ENCODE data around the gene SLC9C2. TPM values are rescaled to one million over a fixed set of nuclear protein-coding genes. Genes with fewer than 3 reads are reported as not detected.

Gene SLC9C2
- total and polyA plus RNA-seq, 2 donors from 2014 or later, result 0.52 to 0.72 TPM

GRCh38 chr1:173530795-173531693 lies 71.8 kb downstream of the SLC9C2 start:
- TF ChIP-seq, protein P1, sequence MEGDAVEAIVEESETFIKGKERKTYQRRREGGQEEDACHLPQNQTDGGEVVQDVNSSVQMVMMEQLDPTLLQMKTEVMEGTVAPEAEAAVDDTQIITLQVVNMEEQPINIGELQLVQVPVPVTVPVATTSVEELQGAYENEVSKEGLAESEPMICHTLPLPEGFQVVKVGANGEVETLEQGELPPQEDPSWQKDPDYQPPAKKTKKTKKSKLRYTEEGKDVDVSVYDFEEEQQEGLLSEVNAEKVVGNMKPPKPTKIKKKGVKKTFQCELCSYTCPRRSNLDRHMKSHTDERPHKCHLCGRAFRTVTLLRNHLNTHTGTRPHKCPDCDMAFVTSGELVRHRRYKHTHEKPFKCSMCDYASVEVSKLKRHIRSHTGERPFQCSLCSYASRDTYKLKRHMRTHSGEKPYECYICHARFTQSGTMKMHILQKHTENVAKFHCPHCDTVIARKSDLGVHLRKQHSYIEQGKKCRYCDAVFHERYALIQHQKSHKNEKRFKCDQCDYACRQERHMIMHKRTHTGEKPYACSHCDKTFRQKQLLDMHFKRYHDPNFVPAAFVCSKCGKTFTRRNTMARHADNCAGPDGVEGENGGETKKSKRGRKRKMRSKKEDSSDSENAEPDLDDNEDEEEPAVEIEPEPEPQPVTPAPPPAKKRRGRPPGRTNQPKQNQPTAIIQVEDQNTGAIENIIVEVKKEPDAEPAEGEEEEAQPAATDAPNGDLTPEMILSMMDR (IDR thresholded peaks at IDR 0.05; ENCODE audit: borderline replicate concordance, extremely low read depth, insufficient read depth), result no peak
- Histone ChIP-seq H3K27me3 (ENCODE audit: control insufficient read depth, insufficient read depth, low read length) (no peaks in the 10 kb centered on the region), H3K4me1 (ENCODE audit: control insufficient read depth in 2 of 3, insufficient read depth in 2 of 3, low read depth in 1 of 3, low read length in 3 of 3) (peaks cover 0 to 2% (median 0%) of the 10 kb centered on the region in 3 donors), H3K36me3 (ENCODE audit: control insufficient read depth in 2 of 3, insufficient read depth in 3 of 3, low read length in 3 of 3) (no peaks in the 10 kb centered on the region), H3K27ac (ENCODE audit: low read depth in 2 of 2, low read length in 2 of 2) (no peak overlapping the region), H3K4me3 (ENCODE audit: low read length in 3 of 3) (no peak overlapping the region), H3K9ac (ENCODE audit: low read length in 3 of 3) (no peak overlapping the region), H3K9me3 (ENCODE audit: control insufficient read depth in 2 of 3, insufficient read depth in 1 of 3, low read length in 3 of 3) (no peaks in the 10 kb centered on the region)
- DNase-seq (no peak), FAIRE-seq (no peak)
- intact Hi-C loops (cut with DNase I), result no loop called here

DNA sequence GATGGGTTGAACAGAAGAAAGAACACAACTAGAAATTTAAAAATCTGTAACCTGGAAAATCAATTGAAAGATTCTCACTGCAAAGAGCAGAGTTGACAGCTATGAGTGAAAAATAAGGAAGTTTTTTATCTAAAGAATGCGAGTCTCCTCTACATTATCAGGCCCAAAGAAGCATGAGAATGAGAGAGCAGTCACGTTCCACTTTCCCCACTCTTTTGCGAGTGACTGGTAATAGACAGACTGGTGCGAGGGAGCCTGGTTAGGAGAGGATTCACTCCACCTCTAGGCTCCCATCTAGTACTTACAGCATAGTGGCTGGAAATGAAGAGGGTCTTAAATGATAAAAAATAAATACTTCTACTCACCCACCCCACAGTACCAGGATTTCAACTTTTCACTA lies 73.8 kb downstream of the SLC9C2 start:
- no peak overlapping the region for H3K27ac ChIP-seq (ENCODE audit: low read depth in 2 of 2, low read length in 2 of 2)
- intact Hi-C loops (cut with DNase I), result no loop called here

DNA sequence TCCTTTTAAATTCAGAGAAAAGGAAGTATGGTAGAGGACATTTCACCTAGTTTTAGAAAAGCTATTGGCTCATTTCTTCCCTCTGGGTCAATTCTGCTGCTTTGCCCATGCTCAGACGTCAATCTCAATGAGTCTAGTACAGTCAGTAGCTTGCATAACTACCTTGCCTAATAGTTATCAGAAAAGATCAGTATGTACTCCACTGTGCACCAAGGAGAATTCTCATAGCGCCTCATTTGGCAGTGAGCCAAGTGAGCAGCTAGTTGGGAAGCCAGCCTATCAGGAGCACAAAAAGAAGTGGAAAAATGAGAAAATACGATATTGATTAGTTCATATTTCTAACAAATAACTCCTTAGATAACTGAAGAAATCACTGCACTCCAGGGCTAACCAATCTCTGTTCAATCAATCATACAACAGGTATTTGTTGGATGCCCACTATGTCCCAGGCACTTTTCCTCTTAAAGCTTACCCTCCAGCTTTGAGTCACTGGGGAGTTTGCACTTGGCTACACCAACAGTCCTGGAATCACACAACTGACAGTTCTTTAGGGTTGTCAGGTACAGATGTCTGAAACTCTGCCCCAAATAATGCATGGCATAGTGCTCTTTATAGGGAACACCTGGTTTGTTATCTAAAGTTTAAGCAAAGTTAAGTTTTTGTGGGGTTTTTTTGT lies 75.6 kb downstream of the SLC9C2 start:
- TF ChIP-seq, protein P1 (IDR thresholded peaks at IDR 0.05; ENCODE audit: borderline replicate concordance, extremely low read depth, insufficient read depth), result no peak
- H3K4me3 ChIP-seq (ENCODE audit: low read length in 3 of 3), result no peak overlapping the region
- FAIRE-seq, result no peak

More for the DNA sequence above, 73.8 kb downstream of the SLC9C2 start:
- no peak overlapping the region for H3K9ac ChIP-seq (ENCODE audit: low read length in 3 of 3)
- no peaks in the 10 kb centered on the region for H3K27me3 ChIP-seq (ENCODE audit: control insufficient read depth, insufficient read depth, low read length)
- no peak overlapping the region for H3K4me3 ChIP-seq (ENCODE audit: low read length in 3 of 3)
- no peaks in the 10 kb centered on the region for H3K36me3 ChIP-seq (ENCODE audit: control insufficient read depth in 2 of 3, insufficient read depth in 3 of 3, low read length in 3 of 3)
- FAIRE-seq (no peak), DNase-seq (no peak)
- no peaks in the 10 kb centered on the region for H3K9me3 ChIP-seq (ENCODE audit: control insufficient read depth in 2 of 3, insufficient read depth in 1 of 3, low read length in 3 of 3)
- TF ChIP-seq, protein P1 (IDR thresholded peaks at IDR 0.05; ENCODE audit: borderline replicate concordance, extremely low read depth, insufficient read depth), result no peak
- H3K4me1 ChIP-seq (ENCODE audit: control insufficient read depth in 2 of 3, insufficient read depth in 2 of 3, low read depth in 1 of 3, low read length in 3 of 3), result peaks cover 0 to 2% (median 0%) of the 10 kb centered on the region in 3 donors

More for the DNA sequence above, 75.6 kb downstream of the SLC9C2 start:
- H3K9ac ChIP-seq (ENCODE audit: low read length in 3 of 3), result no peak overlapping the region
- intact Hi-C loops (cut with DNase I), result no loop called here
- no peaks in the 10 kb centered on the region for H3K4me1 ChIP-seq (ENCODE audit: control insufficient read depth in 2 of 3, insufficient read depth in 2 of 3, low read depth in 1 of 3, low read length in 3 of 3)
- no peaks in the 10 kb centered on the region for H3K9me3 ChIP-seq (ENCODE audit: control insufficient read depth in 2 of 3, insufficient read depth in 1 of 3, low read length in 3 of 3)
- no peaks in the 10 kb centered on the region for H3K36me3 ChIP-seq (ENCODE audit: control insufficient read depth in 2 of 3, insufficient read depth in 3 of 3, low read length in 3 of 3)
- DNase-seq, result no peak
- H3K27me3 ChIP-seq (ENCODE audit: control insufficient read depth, insufficient read depth, low read length), result no peaks in the 10 kb centered on the region
- H3K27ac ChIP-seq (ENCODE audit: low read depth in 2 of 2, low read length in 2 of 2), result no peak overlapping the region

All from kidney (tissue), 14 donors.